ENCODE measurements around the gene OLFML1. TPM values are rescaled to one million over a fixed set of nuclear protein-coding genes. Genes with fewer than 3 reads are reported as not detected.
A peak's percentile ranks its signal among the peaks of the same experiment; 100 is the strongest.

Gene OLFML1
- total and polyA plus RNA-seq, 10 donors, result 2.6 to 23.8 (median 9.2) TPM

DNA sequence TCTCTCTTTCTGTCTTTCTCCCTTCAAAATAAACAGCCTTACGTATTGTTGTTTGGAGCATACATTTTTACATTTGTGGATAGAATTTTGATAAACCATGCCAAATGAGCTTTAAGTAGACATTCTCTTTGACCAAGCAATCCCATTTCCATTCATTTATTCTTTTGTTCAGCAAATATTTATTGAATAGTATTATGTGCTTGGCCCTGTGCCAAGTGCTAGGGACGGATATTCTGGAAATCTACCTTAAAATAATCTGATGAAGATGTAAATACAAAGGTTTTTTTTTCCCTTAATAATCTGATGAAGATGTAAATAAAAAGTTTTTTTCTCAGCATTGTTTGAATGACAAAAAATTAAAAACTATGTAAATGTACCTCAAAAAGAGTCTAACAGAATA is 2.1 kb downstream of the OLFML1 start:
- WGBS, 5 donors, result 53 to 83% (median 71%) methylated on average over 2 of the region's 2 CpGs
- H3K27me3 ChIP-seq (replicated peaks in 1 of 7), result no peaks in the 10 kb centered on the region
- intact Hi-C loops (cut with DNase I; ENCODE audit: low total_unique reads), result no loop called here
- H3K9me3 ChIP-seq, result no peaks in the 10 kb centered on the region
- H3K4me1 ChIP-seq, result peaks cover 0 to 15% (median 8%) of the 10 kb centered on the region in 6 donors
- no peak for DNase-seq
- no peak overlapping the region for H3K27ac ChIP-seq
- H3K4me3 ChIP-seq, result peak overlapping the region in 3 of 8 donors; percentile 2 to 44 (median 21)
- no peak for TF ChIP-seq POLR2AphosphoS5 (IDR thresholded peaks at IDR 0.05)
- TF ChIP-seq, protein P1, sequence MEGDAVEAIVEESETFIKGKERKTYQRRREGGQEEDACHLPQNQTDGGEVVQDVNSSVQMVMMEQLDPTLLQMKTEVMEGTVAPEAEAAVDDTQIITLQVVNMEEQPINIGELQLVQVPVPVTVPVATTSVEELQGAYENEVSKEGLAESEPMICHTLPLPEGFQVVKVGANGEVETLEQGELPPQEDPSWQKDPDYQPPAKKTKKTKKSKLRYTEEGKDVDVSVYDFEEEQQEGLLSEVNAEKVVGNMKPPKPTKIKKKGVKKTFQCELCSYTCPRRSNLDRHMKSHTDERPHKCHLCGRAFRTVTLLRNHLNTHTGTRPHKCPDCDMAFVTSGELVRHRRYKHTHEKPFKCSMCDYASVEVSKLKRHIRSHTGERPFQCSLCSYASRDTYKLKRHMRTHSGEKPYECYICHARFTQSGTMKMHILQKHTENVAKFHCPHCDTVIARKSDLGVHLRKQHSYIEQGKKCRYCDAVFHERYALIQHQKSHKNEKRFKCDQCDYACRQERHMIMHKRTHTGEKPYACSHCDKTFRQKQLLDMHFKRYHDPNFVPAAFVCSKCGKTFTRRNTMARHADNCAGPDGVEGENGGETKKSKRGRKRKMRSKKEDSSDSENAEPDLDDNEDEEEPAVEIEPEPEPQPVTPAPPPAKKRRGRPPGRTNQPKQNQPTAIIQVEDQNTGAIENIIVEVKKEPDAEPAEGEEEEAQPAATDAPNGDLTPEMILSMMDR (IDR thresholded peaks at IDR 0.05 in 8 of 11, conservative IDR thresholded peaks at IDR 0.05 in 3 of 11), result no peak
- no peak for TF ChIP-seq POLR2A (IDR thresholded peaks at IDR 0.05)
- no peaks in the 10 kb centered on the region for H3K36me3 ChIP-seq

DNA sequence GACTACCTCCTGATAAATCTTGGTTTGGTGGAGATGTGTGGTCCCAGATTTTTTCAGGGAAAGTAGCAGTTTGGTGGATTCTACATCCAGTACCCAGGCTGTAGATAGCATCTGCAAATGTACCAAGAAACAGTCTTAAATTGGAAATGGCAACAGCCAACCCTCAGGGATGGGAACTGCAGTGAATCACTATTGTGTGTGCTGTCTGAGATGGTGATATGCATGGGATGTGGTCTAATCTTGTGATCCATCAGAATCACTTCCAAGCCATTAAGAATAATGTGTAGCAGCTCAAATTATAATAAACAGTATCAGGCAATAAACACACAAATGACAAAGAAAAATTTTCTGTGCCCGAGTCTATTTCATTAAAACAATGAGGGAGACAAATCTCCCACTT is 3.4 kb downstream of the OLFML1 start:
- no peak for DNase-seq
- H3K27me3 ChIP-seq (replicated peaks in 1 of 7), result no peaks in the 10 kb centered on the region
- H3K27ac ChIP-seq, result no peak overlapping the region
- 49 to 100% (median 84%) methylated on average over 1 of the region's 1 CpG for WGBS, 5 donors
- no peaks in the 10 kb centered on the region for H3K36me3 ChIP-seq
- intact Hi-C loops (cut with DNase I; ENCODE audit: low total_unique reads), result no loop called here
- H3K9me3 ChIP-seq, result no peaks in the 10 kb centered on the region
- no peak overlapping the region for H3K4me3 ChIP-seq
- peaks cover 10 to 28% (median 16%) of the 10 kb centered on the region in 6 donors for H3K4me1 ChIP-seq
- TF ChIP-seq, protein P1 (IDR thresholded peaks at IDR 0.05 in 8 of 11, conservative IDR thresholded peaks at IDR 0.05 in 3 of 11), result no peak
- TF ChIP-seq POLR2A (IDR thresholded peaks at IDR 0.05) (no peak), POLR2AphosphoS5 (IDR thresholded peaks at IDR 0.05) (no peak)

DNA sequence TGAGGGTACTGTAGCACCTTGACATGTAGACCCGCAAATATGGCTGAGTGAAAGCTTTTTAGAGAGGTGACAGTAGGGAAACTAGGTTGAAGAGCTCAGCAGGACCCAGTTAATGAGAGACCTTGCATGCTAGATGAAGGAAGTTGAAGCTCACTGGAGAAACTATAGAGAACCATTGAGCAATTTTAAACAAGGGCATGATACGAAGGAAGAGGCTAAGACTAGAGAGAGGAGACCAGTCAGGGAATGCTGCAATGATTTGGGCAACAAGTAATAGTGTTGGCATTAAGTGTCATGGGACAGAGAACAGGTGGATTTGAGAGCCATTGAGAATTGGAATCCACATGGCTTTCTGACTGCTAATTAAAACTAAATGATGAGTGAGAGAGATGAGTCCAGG is 4.1 kb downstream of the OLFML1 start:
- intact Hi-C loops (cut with DNase I; ENCODE audit: low total_unique reads), result no loop called here
- H3K27me3 ChIP-seq (replicated peaks in 1 of 7), result no peaks in the 10 kb centered on the region
- no peaks in the 10 kb centered on the region for H3K36me3 ChIP-seq
- TF ChIP-seq, protein P1 (IDR thresholded peaks at IDR 0.05 in 8 of 11, conservative IDR thresholded peaks at IDR 0.05 in 3 of 11), result no peak
- no peak for TF ChIP-seq POLR2A (IDR thresholded peaks at IDR 0.05)
- no peak for TF ChIP-seq POLR2AphosphoS5 (IDR thresholded peaks at IDR 0.05)
- WGBS, 5 donors, result 73 to 92% (median 79%) methylated on average over 2 of the region's 2 CpGs
- DNase-seq, result no peak
- H3K9me3 ChIP-seq, result no peaks in the 10 kb centered on the region
- peaks cover 10 to 34% (median 19%) of the 10 kb centered on the region in 6 donors for H3K4me1 ChIP-seq
- H3K4me3 ChIP-seq, result no peak overlapping the region
- H3K27ac ChIP-seq, result no peak overlapping the region

DNA sequence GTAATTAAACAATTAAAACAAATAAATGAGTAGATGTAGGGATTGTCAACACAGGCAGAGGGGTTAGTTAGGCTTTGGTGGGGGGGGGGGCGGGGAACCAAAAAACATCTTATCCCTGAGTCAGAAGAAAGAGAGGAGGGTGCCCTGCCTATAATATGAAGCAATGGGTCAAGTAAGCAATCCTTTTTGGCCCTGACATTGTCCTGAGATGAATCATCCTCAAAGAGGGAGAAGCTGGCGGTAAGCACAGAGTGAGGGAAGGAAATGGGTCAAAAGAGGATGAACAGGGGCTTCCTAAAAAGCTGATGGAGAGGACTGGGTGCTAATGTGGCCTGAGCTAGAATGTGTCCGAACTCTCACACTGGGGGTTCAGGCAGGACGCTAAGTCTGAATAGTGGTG is 4.7 kb downstream of the OLFML1 start:
- DNase-seq, result no peak
- Histone ChIP-seq H3K4me1 (peaks cover 10 to 39% (median 18%) of the 10 kb centered on the region in 6 donors), H3K9me3 (no peaks in the 10 kb centered on the region), H3K4me3 (no peak overlapping the region), H3K27ac (no peak overlapping the region), H3K27me3 (replicated peaks in 1 of 7) (no peaks in the 10 kb centered on the region), H3K36me3 (no peaks in the 10 kb centered on the region)
- intact Hi-C loops (cut with DNase I; ENCODE audit: low total_unique reads), result no loop called here
- 70 to 87% (median 82%) methylated on average over 4 of the region's 4 CpGs for WGBS, 5 donors
- TF ChIP-seq, protein P1 (IDR thresholded peaks at IDR 0.05 in 8 of 11, conservative IDR thresholded peaks at IDR 0.05 in 3 of 11), result no peak
- no peak for TF ChIP-seq POLR2A (IDR thresholded peaks at IDR 0.05)
- TF ChIP-seq POLR2AphosphoS5 (IDR thresholded peaks at IDR 0.05), result no peak
